Neuronal stem cell (in vitro differentiated cells): ENCODE results near the gene DCLK1.

Experiments
- DNase-seq: peaks from one replicate; pipeline ENCODE4 v3.0.0-alpha.2; 2013; ENCODE audit warnings: low spot score
- H2AFZ ChIP-seq: one replicate; pipeline ENCODE4 v1.6.1; 2013; ENCODE audit warnings: mild to moderate bottlenecking, low read length, inconsistent platforms
- H2AK5ac ChIP-seq: 2 replicates; pipeline ENCODE4 v1.6.1; 2013; ENCODE audit warnings: low read depth, mild to moderate bottlenecking, inconsistent platforms, low read length, moderate library complexity, mixed read lengths
- H2BK120ac ChIP-seq: 2 replicates; pipeline ENCODE4 v1.6.1; 2013; ENCODE audit warnings: low read depth, mild to moderate bottlenecking, inconsistent platforms, low read length, moderate library complexity, mixed read lengths
- H2BK12ac ChIP-seq: one replicate; pipeline ENCODE4 v1.6.1; 2013; ENCODE audit warnings: low read length, inconsistent platforms
- H2BK15ac ChIP-seq: 2 replicates; pipeline ENCODE4 v1.6.1; 2013; ENCODE audit warnings: mild to moderate bottlenecking, low read length, inconsistent platforms, mixed read lengths
- H2BK5ac ChIP-seq: one replicate; pipeline ENCODE4 v1.6.1; 2013; ENCODE audit warnings: inconsistent platforms, mild to moderate bottlenecking, low read length, moderate library complexity
- H3K14ac ChIP-seq: one replicate; pipeline ENCODE4 v1.6.1; 2013; ENCODE audit warnings: low read length, inconsistent platforms
- H3K18ac ChIP-seq: 2 replicates; pipeline ENCODE4 v1.6.1; 2013; ENCODE audit warnings: low read length, inconsistent platforms
- H3K23ac ChIP-seq: 2 replicates; pipeline ENCODE4 v1.6.1; 2013; ENCODE audit warnings: low read depth, mild to moderate bottlenecking, mixed read lengths, low read length, inconsistent platforms; ENCODE audit not compliant: poor library complexity
- H3K27ac ChIP-seq: replicated peaks from 3 replicates; pipeline ENCODE4 v1.5.1; 2013; ENCODE audit warnings: low read length, inconsistent platforms
- H3K27me3 ChIP-seq, 3 experiments: 2 replicates each; pipeline ENCODE4 v1.6.1; 2013; ENCODE audit warnings: low read length in 3 of 3, mild to moderate bottlenecking in 2 of 3, inconsistent platforms in 1 of 3, low read depth in 1 of 3, mixed read lengths in 1 of 3, moderate library complexity in 1 of 3; ENCODE audit not compliant: control insufficient read depth in 3 of 3, insufficient read depth in 3 of 3
- H3K36me3 ChIP-seq, 2 donors: replicated peaks in 1 of 2; 2 replicates each; pipeline ENCODE4 v1.6.1; 2013; ENCODE audit warnings: low read length in 2 of 2; ENCODE audit not compliant: control insufficient read depth in 2 of 2, insufficient read depth in 2 of 2
- H3K4ac ChIP-seq: 2 replicates; pipeline ENCODE4 v1.6.1; 2013; ENCODE audit warnings: inconsistent platforms, mild to moderate bottlenecking, low read length, moderate library complexity
- H3K4me1 ChIP-seq, 2 donors: 1 replicate in 1 of 2; 2 replicates in 1 of 2; pipeline ENCODE4 v1.6.1; 2013; ENCODE audit warnings: low read length in 2 of 2, low read depth in 1 of 2; ENCODE audit not compliant: control insufficient read depth in 2 of 2, insufficient read depth in 1 of 2
- H3K4me2 ChIP-seq: one replicate; pipeline ENCODE4 v1.6.1; 2013; ENCODE audit warnings: mild to moderate bottlenecking, low read length, inconsistent platforms; ENCODE audit not compliant: insufficient read depth, poor library complexity, severe bottlenecking
- H3K4me3 ChIP-seq, 2 donors: 2 replicates each; pipeline ENCODE4 v1.5.1; 2013; ENCODE audit warnings: low read length in 2 of 2, mild to moderate bottlenecking in 2 of 2, inconsistent platforms in 1 of 2, moderate library complexity in 1 of 2
- H3K79me1 ChIP-seq: one replicate; pipeline ENCODE4 v1.6.1; 2013; ENCODE audit warnings: low read depth, mild to moderate bottlenecking, inconsistent platforms, low read length, moderate library complexity
- H3K9ac ChIP-seq: one replicate; pipeline ENCODE4 v1.6.1; 2013; ENCODE audit warnings: mild to moderate bottlenecking, low read depth, low read length, inconsistent platforms; ENCODE audit not compliant: poor library complexity
- H3K9me3 ChIP-seq, 2 donors: replicated peaks in 1 of 2; 2 replicates each; pipeline versions ENCODE3 to v1.6.1; 2013; ENCODE audit warnings: low read length in 2 of 2, mild to moderate bottlenecking in 2 of 2, inconsistent platforms in 1 of 2, low read depth in 1 of 2, mixed read lengths in 1 of 2, moderate library complexity in 1 of 2; ENCODE audit not compliant: control insufficient read depth in 2 of 2, insufficient read depth in 1 of 2
- H4K8ac ChIP-seq: one replicate; pipeline ENCODE4 v1.6.1; 2013; ENCODE audit warnings: low read depth, mild to moderate bottlenecking, inconsistent platforms, low read length, moderate library complexity
- H4K91ac ChIP-seq: one replicate; pipeline ENCODE4 v1.6.1; 2013; ENCODE audit warnings: low read length, low read depth, mild to moderate bottlenecking, inconsistent platforms; ENCODE audit not compliant: poor library complexity
- WGBS, 2 donors: extraction: QIAGEN DNeasy Blood & Tissue Kit; methylation state at CpG; one replicate each; pipeline ENCODE4 v1.1.7; 2013; ENCODE audit warnings: missing lambda C conversion rate in 2 of 2, mixed read lengths in 1 of 2; ENCODE audit not compliant: insufficient read length in 2 of 2, insufficient replicate concordance in 1 of 2; ENCODE audit errors: extremely low coverage in 2 of 2; 5-methylcytosine and 5-hydroxymethylcytosine counted together

The DCLK1 gene

DNA sequence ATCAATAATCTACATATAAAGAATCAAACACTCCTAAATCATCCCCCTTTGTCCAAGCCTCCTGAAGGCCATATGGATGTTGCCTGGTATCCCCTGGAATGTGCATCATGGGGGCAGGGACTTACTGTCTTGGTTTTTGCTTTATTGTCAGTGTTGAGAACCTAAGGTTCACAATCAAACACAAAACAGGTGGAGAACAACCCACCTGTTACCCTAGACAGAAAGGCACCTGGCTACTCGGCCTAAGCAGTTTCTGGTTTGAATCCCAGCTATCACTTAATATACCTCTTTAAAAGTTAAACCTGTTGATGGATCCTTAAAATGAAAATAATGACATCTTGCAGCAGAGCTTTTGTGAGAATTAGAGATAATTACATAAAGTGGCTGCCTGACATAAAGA is 68.9 kb downstream of the DCLK1 start:
- Histone ChIP-seq H2BK15ac (no peak overlapping the region), H3K36me3 (no peaks in the 10 kb centered on the region), H2AFZ (no peak overlapping the region), H2AK5ac (no peak overlapping the region), H3K4me3 (no peak overlapping the region), H2BK5ac (no peak overlapping the region), H3K14ac (no peak overlapping the region), H3K79me1 (no peaks in the 10 kb centered on the region), H3K4me1 (peaks cover 0 to 1% of the 10 kb centered on the region in 2 donors), H3K4me2 (no peak overlapping the region), H3K27ac (no peak overlapping the region), H4K8ac (no peak overlapping the region), H3K9me3 (no peaks in the 10 kb centered on the region), H3K9ac (no peak overlapping the region), H2BK120ac (no peak overlapping the region), H3K23ac (no peak overlapping the region), H4K91ac (no peak overlapping the region), H3K18ac (no peak overlapping the region), H3K27me3 (no peaks in the 10 kb centered on the region), H3K4ac (no peak overlapping the region), H2BK12ac (no peak overlapping the region)
- DNase-seq, result no peak
- WGBS, 2 donors, result no CpG with 5 or more reads among the region's 1 CpG

- Histone ChIP-seq H2BK5ac (no peak overlapping the region), H3K4me2 (no peak overlapping the region), H3K27me3 (no peaks in the 10 kb centered on the region), H2BK12ac (no peak overlapping the region), H4K8ac (no peak overlapping the region), H3K9ac (no peak overlapping the region), H4K91ac (no peak overlapping the region), H3K4me3 (no peak overlapping the region), H3K79me1 (no peaks in the 10 kb centered on the region), H3K36me3 (no peaks in the 10 kb centered on the region), H2BK120ac (no peak overlapping the region), H2AFZ (no peak overlapping the region), H2AK5ac (no peak overlapping the region), H3K27ac (no peak overlapping the region), H3K14ac (no peak overlapping the region), H3K4me1 (peaks cover 0 to 1% of the 10 kb centered on the region in 2 donors), H3K23ac (no peak overlapping the region), H3K18ac (no peak overlapping the region), H3K9me3 (no peaks in the 10 kb centered on the region), H3K4ac (no peak overlapping the region), H2BK15ac (no peak overlapping the region)
- no peak for DNase-seq
- WGBS, 2 donors, result no CpG with 5 or more reads among the region's 4 CpGs
These were observed 69.6 kb downstream of the DCLK1 start for GRCh38 chr13:36061621-36062020.

DNA sequence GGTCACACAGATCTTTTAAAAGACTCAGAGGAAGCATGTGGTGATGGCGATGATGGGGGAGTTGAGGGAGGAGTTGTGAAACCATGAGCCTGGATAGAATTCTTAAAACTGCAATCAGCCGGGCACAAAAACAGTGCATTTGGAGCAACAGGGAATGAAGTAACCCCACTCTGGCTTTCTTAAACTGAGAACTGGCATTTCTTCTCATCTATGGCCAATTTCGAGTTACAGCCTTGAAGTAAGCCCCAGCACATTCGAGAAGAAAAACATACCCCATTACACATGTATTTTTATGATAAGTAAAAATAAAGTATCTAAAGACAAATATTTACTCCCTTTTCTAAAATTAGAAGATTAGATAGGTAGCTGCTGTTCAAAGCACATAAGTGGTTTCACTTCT is 70.1 kb downstream of the DCLK1 start:
- H2BK120ac ChIP-seq, result no peak overlapping the region
- H3K27me3 ChIP-seq, result no peaks in the 10 kb centered on the region
- H3K9me3 ChIP-seq, result no peaks in the 10 kb centered on the region
- no peak overlapping the region for H3K23ac ChIP-seq
- H3K79me1 ChIP-seq, result no peaks in the 10 kb centered on the region
- no peak overlapping the region for H3K18ac ChIP-seq
- no peak overlapping the region for H3K4me2 ChIP-seq
- H4K91ac ChIP-seq, result no peak overlapping the region
- no peak overlapping the region for H2AK5ac ChIP-seq
- WGBS, 2 donors, result no CpG with 5 or more reads among the region's 4 CpGs
- no peak overlapping the region for H4K8ac ChIP-seq
- peaks cover 0 to 1% of the 10 kb centered on the region in 2 donors for H3K4me1 ChIP-seq
- H3K9ac ChIP-seq, result no peak overlapping the region
- H2BK5ac ChIP-seq, result no peak overlapping the region
- H2BK15ac ChIP-seq, result no peak overlapping the region
- DNase-seq, result no peak
- no peak overlapping the region for H2BK12ac ChIP-seq
- H3K4ac ChIP-seq, result no peak overlapping the region
- H3K27ac ChIP-seq, result no peak overlapping the region
- no peaks in the 10 kb centered on the region for H3K36me3 ChIP-seq
- no peak overlapping the region for H3K4me3 ChIP-seq
- no peak overlapping the region for H2AFZ ChIP-seq
- no peak overlapping the region for H3K14ac ChIP-seq

DNA sequence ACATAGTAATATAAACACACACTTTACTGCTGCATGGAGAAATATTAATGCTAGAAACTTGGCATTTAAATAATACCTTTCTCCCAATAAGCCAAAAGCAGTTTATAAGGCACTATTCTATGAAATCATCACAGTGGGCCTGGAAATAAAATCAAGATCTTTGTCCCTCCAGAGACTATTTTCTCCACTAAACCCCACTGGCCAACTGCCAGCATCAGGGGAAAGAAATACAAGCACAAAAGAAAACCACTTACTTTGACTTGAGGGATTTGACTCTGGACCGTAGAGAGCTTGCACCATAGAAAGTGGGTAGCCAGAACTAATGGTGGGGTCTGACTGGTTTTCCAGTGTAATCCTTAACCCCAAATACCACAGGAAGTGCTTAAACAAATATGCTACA is 71.9 kb downstream of the DCLK1 start:
- H3K14ac ChIP-seq, result no peak overlapping the region
- no peak overlapping the region for H4K8ac ChIP-seq
- H3K79me1 ChIP-seq, result no peaks in the 10 kb centered on the region
- no CpG with 5 or more reads among the region's 1 CpG for WGBS, 2 donors
- no peaks in the 10 kb centered on the region for H3K27me3 ChIP-seq
- H2BK15ac ChIP-seq, result no peak overlapping the region
- H3K4me2 ChIP-seq, result no peak overlapping the region
- H2BK12ac ChIP-seq, result no peak overlapping the region
- no peak overlapping the region for H3K27ac ChIP-seq
- no peak overlapping the region for H3K4me3 ChIP-seq
- no peak overlapping the region for H2AK5ac ChIP-seq
- no peak overlapping the region for H3K4ac ChIP-seq
- H2AFZ ChIP-seq, result no peak overlapping the region
- H3K4me1 ChIP-seq, result peaks cover 0 to 1% of the 10 kb centered on the region in 2 donors
- no peak overlapping the region for H2BK120ac ChIP-seq
- H2BK5ac ChIP-seq, result no peak overlapping the region
- no peak overlapping the region for H3K18ac ChIP-seq
- H3K23ac ChIP-seq, result no peak overlapping the region
- no peaks in the 10 kb centered on the region for H3K36me3 ChIP-seq
- DNase-seq, result no peak
- no peak overlapping the region for H3K9ac ChIP-seq
- H3K9me3 ChIP-seq, result no peaks in the 10 kb centered on the region
- no peak overlapping the region for H4K91ac ChIP-seq
